HG03095 (cell line): ENCODE measurements around the gene TMEM126A.

Experiments used
- ATAC-seq: cut with Tn5 transposase; IDR thresholded peaks from one replicate; pipeline ENCODE4 v1.9.1; 2021; ENCODE audit warnings: moderate library complexity; ENCODE audit not compliant: unreplicated experiment

TMEM126A gene

GRCh38 chr11:85694385-85694980 is 46.7 kb downstream of the TMEM126A start:
- no peak for ATAC-seq

GRCh38 chr11:85695546-85695945 is 47.8 kb downstream of the TMEM126A start:
- ATAC-seq, result no peak

GRCh38 chr11:85697747-85698146 is 50.0 kb downstream of the TMEM126A start:
- no peak for ATAC-seq

GRCh38 chr11:85698195-85698594 is 50.4 kb downstream of the TMEM126A start:
- ATAC-seq, result no peak

- peak; percentile 76 for ATAC-seq
Observed at GRCh38 chr11:85699957-85700741, 52.4 kb downstream of the TMEM126A start.

GRCh38 chr11:85704967-85705366 is 57.2 kb downstream of the TMEM126A start:
- ATAC-seq, result no peak

GRCh38 chr11:85705800-85706199 is 58.0 kb downstream of the TMEM126A start:
- ATAC-seq, result no peak
